ENCODE data around the gene DNAH14. TPM values are rescaled to one million over a fixed set of nuclear protein-coding genes. Genes with fewer than 3 reads are reported as not detected.

The DNAH14 gene
- total and polyA plus RNA-seq, 2 of the 8 experiments (the other 6 are each of a cell fraction or from before 2014, with no cell fraction given) = 8.4 to 40.7 TPM

DNA sequence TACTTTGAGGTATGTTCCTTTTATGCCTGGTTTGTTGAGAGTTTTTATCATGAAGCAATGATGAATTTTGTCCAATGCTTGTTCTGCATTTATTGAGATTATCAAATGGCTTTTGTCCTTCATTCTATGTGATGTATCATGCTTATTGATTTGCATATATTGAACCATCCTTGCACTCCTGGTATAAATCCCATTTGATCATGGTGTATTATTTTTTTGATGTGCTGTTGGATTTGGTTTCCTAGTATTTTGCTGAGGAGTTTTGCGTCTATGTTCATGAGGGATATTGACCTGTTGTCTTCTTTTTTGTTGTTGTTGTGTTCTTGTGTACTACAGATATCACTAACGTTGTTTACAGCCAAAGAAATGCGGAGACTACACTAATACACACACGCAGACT lies 4.1 kb downstream of the DNAH14 start:
- H3K36me3 ChIP-seq (ENCODE audit: control insufficient read depth in 2 of 4, insufficient read depth in 4 of 4, low read length in 3 of 4) = no peaks in the 10 kb centered on the region; a peak in 2 of 8 replicates
- H3K27ac ChIP-seq (ENCODE audit: low read depth, low read length) = no peak overlapping the region
- no peaks in the 10 kb centered on the region for H3K27me3 ChIP-seq (replicated peaks in 1 of 4; ENCODE audit: control insufficient read depth in 3 of 4, extremely low read depth in 1 of 4, insufficient read depth in 3 of 4, low read length in 3 of 4)
- H3K79me2 ChIP-seq (ENCODE audit: control insufficient read depth in 1 of 2, insufficient read depth in 2 of 2, low read length in 2 of 2) = peaks cover 0 to 39% of the 10 kb centered on the region in 2 experiments; a peak in 2 of 4 replicates
- H4K91ac ChIP-seq (replicated peaks; ENCODE audit: insufficient read length, low read length) = no peak overlapping the region
- no peak overlapping the region for H3K56ac ChIP-seq (replicated peaks; ENCODE audit: insufficient read length, low read depth, low read length)
- no peak overlapping the region for H2BK15ac ChIP-seq (ENCODE audit: low read length)
- H3K79me1 ChIP-seq (ENCODE audit: low read depth, low read length) = no peaks in the 10 kb centered on the region
- H3K4me2 ChIP-seq (ENCODE audit: insufficient read depth in 1 of 2, low read depth in 2 of 2, low read length in 2 of 2) = no peak overlapping the region
- 89% methylated on average over 4 of the region's 4 CpGs; no CpG with 5 or more reads in 1 of the 2 experiments for WGBS, 2 experiments (ENCODE audit: extremely low coverage in 1 of 2, insufficient coverage in 1 of 2, insufficient read length in 1 of 2, insufficient replicate concordance in 2 of 2, low coverage in 1 of 2, low lambda C conversion rate in 2 of 2, missing lambda C conversion rate in 1 of 2)
- H3K4me1 ChIP-seq (replicated peaks in 1 of 4; ENCODE audit: control insufficient read depth in 3 of 4, insufficient read depth in 4 of 4, low read length in 3 of 4) = peaks cover 0 to 3% (median 0%) of the 10 kb centered on the region in 4 experiments; a peak in 1 of 7 replicates
- no peak overlapping the region for H3K9ac ChIP-seq (replicated peaks in 1 of 4; ENCODE audit: extremely low read depth in 1 of 4, low read depth in 3 of 4, low read length in 3 of 4)
- H2BK5ac ChIP-seq (ENCODE audit: low read depth, low read length) = no peak overlapping the region
- H2BK120ac ChIP-seq (replicated peaks; ENCODE audit: low read depth, low read length) = no peak overlapping the region
- H4K5ac ChIP-seq (ENCODE audit: insufficient read length, low read depth, low read length) = no peak overlapping the region
- H3K4me3 ChIP-seq (ENCODE audit: extremely low read depth in 1 of 4, insufficient read depth in 2 of 4, low read depth in 3 of 4, low read length in 4 of 4) = no peak overlapping the region
- H3K23me2 ChIP-seq (ENCODE audit: low read depth, low read length) = no peaks in the 10 kb centered on the region; the same call in 1 of the 2 replicates
- H4K20me1 ChIP-seq (replicated peaks in 1 of 2; ENCODE audit: control insufficient read depth in 1 of 2, insufficient read depth in 2 of 2, low read length in 2 of 2) = no peaks in the 10 kb centered on the region
- no peak overlapping the region for H2AK5ac ChIP-seq (ENCODE audit: low read depth, low read length)
- no peak overlapping the region for H2BK20ac ChIP-seq (ENCODE audit: low read length)
- CTCF ChIA-PET (ENCODE audit: partially characterized antibody) = no interaction called here
- DNase-seq (ENCODE audit: low read depth in 1 of 2, low spot score in 2 of 2) = no peak
- no peak overlapping the region for H3K23ac ChIP-seq (ENCODE audit: insufficient read length)
- no peak for FAIRE-seq
- no peak overlapping the region for H3K14ac ChIP-seq (ENCODE audit: insufficient read length)
- TF ChIP-seq POLR2A (IDR thresholded peaks at IDR 0.05; ENCODE audit: control extremely low read depth in 1 of 2, low read depth in 2 of 2, low read length in 2 of 2) (no peak), MAFK (IDR thresholded peaks at IDR 0.05; ENCODE audit: low read depth, low read length) (no peak)
- POLR2A ChIA-PET (ENCODE audit: partially characterized antibody) = no interaction called here
- H3K4ac ChIP-seq (replicated peaks; ENCODE audit: insufficient read length, low read depth, low read length) = no peak overlapping the region
- no peak overlapping the region for H3K18ac ChIP-seq (ENCODE audit: extremely low read depth, low read length)
- no peak overlapping the region for H4K8ac ChIP-seq (ENCODE audit: extremely low read depth, insufficient read depth, low read length)
- no peak overlapping the region for H2AFZ ChIP-seq (ENCODE audit: low read length)
- no peak overlapping the region for H2BK12ac ChIP-seq (ENCODE audit: low read depth, low read length)
- peaks cover 9 to 22% of the 10 kb centered on the region in 2 experiments for H3K9me3 ChIP-seq (ENCODE audit: insufficient read depth in 2 of 2, low read depth in 1 of 2, low read length in 1 of 2)

All from H1 (cell line).